ENCODE data around the gene DIS3L2.

- TF ChIP-seq, protein P1, sequence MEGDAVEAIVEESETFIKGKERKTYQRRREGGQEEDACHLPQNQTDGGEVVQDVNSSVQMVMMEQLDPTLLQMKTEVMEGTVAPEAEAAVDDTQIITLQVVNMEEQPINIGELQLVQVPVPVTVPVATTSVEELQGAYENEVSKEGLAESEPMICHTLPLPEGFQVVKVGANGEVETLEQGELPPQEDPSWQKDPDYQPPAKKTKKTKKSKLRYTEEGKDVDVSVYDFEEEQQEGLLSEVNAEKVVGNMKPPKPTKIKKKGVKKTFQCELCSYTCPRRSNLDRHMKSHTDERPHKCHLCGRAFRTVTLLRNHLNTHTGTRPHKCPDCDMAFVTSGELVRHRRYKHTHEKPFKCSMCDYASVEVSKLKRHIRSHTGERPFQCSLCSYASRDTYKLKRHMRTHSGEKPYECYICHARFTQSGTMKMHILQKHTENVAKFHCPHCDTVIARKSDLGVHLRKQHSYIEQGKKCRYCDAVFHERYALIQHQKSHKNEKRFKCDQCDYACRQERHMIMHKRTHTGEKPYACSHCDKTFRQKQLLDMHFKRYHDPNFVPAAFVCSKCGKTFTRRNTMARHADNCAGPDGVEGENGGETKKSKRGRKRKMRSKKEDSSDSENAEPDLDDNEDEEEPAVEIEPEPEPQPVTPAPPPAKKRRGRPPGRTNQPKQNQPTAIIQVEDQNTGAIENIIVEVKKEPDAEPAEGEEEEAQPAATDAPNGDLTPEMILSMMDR (IDR thresholded peaks at IDR 0.05), result no peak
- TF ChIP-seq POLR2A (IDR thresholded peaks at IDR 0.05) (no peak), POLR2AphosphoS5 (IDR thresholded peaks at IDR 0.05) (no peak), EP300 (IDR thresholded peaks at IDR 0.05) (no peak)
Measured at GRCh38 chr2:231941673-231942072, 19.8 kb upstream of the DIS3L2 start.
